GM12892 (cell line): ENCODE data around the gene VWA5A.

Source experiments
- POLR2A ChIP-seq: IDR thresholded peaks from 2 replicates; pipeline ENCODE4 v1.6.1; 2011; ENCODE audit warnings: low read depth, low read length, control low read depth
- POLR2AphosphoS5 ChIP-seq: IDR thresholded peaks from 2 replicates; pipeline ENCODE4 v1.6.1; 2011; ENCODE audit warnings: low read depth, low read length, control low read depth

DNA sequence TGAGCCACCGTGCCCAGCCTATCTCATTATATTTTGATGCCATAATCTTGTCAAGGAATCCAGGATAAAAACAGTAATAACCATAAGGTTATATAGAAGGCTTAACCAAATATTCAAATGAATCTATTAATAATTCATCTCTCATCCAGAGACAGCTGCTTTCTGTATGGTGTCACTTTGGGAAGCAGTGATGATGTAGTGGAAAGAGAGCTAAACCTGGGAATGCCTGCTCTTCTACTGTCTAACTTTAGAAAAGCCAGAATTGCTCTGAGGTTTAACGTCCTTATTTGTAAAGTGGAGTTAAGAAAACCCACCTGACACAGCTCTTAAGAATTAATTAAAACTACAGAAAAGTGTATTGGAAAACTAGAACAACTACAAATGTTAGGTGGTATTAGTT is 38.6 kb downstream of the VWA5A start:
- TF ChIP-seq POLR2AphosphoS5 (no peak), POLR2A (no peak)
